ENCODE data around the gene ADAT3.
A peak's percentile ranks its signal among the peaks of the same experiment; 100 is the strongest.

Gene ADAT3

GRCh38 chr19:1917146-1917545, 11.9 kb downstream of the ADAT3 start:
- DNase-seq = no peak

- DNase-seq = no peak
These were observed 12.7 kb downstream of the ADAT3 start for GRCh38 chr19:1917926-1918325.

- DNase-seq = no peak
These were observed 13.8 kb downstream of the ADAT3 start for GRCh38 chr19:1918975-1919374.

GRCh38 chr19:1920644-1921043, 15.4 kb downstream of the ADAT3 start:
- DNase-seq = no peak

GRCh38 chr19:1921326-1921725, 16.1 kb downstream of the ADAT3 start:
- DNase-seq = no peak

- no peak for DNase-seq
These were observed 16.6 kb downstream of the ADAT3 start for GRCh38 chr19:1921825-1922224.

GRCh38 chr19:1922803-1923202, 17.6 kb downstream of the ADAT3 start:
- DNase-seq = no peak

GRCh38 chr19:1923319-1923718, 18.1 kb downstream of the ADAT3 start:
- no peak for DNase-seq

- no peak for DNase-seq
These were observed 19.2 kb downstream of the ADAT3 start for GRCh38 chr19:1924320-1924961.

GRCh38 chr19:1925544-1925943, 20.3 kb downstream of the ADAT3 start:
- DNase-seq = no peak

GRCh38 chr19:1929021-1929742, 24.0 kb downstream of the ADAT3 start:
- DNase-seq = peak in 1 of 2 donors; percentile 56

GRCh38 chr19:1931445-1931844, 26.2 kb downstream of the ADAT3 start:
- no peak for DNase-seq

GRCh38 chr19:1932395-1932794, 27.2 kb downstream of the ADAT3 start:
- no peak for DNase-seq

GRCh38 chr19:1933244-1933643, 28.0 kb downstream of the ADAT3 start:
- no peak for DNase-seq

GRCh38 chr19:1933942-1934341, 28.7 kb downstream of the ADAT3 start:
- no peak for DNase-seq

GRCh38 chr19:1935484-1936208, 30.4 kb downstream of the ADAT3 start:
- no peak for DNase-seq

GRCh38 chr19:1936430-1936829, 31.2 kb downstream of the ADAT3 start:
- DNase-seq = no peak

GRCh38 chr19:1936916-1937610, 31.9 kb downstream of the ADAT3 start:
- DNase-seq = no peak

GRCh38 chr19:1938071-1938470, 32.9 kb downstream of the ADAT3 start:
- DNase-seq = no peak

GRCh38 chr19:1941146-1942077, 36.2 kb downstream of the ADAT3 start, which contains the start of gene CSNK1G2:
CSNK1G2 (plus strand) TSS chr19:1941172; CDS start chr19:1969773, 28,601 bp downstream.
- no peak for DNase-seq

- DNase-seq = peak in 1 of 2 donors; percentile 42
These were observed 37.1 kb downstream of the ADAT3 start for GRCh38 chr19:1942078-1942933.
